GM20000 (cell line): Measurements from ENCODE around the gene TRIM2.

Experiments used
- DNase-seq: peaks from one replicate; pipeline ENCODE4 v3.0.0; 2012; ENCODE audit warnings: low spot score
- CTCF ChIP-seq: IDR thresholded peaks from 2 replicates; pipeline ENCODE4 v1.5.1; 2012; ENCODE audit warnings: mild to moderate bottlenecking, control low read depth; ENCODE audit errors: extremely low read depth, missing control alignments

The TRIM2 gene

GRCh38 chr4:153374442-153374841, 170.2 kb downstream of the TRIM2 start:
- no peak for DNase-seq
- TF ChIP-seq CTCF, result no peak

- DNase-seq, result no peak
- no peak for TF ChIP-seq CTCF
These were observed 171.1 kb downstream of the TRIM2 start for GRCh38 chr4:153375303-153375702.

GRCh38 chr4:153383131-153383530, 178.9 kb downstream of the TRIM2 start:
- TF ChIP-seq CTCF, result no peak
- DNase-seq, result no peak

- DNase-seq, result no peak
- no peak for TF ChIP-seq CTCF
These were observed 179.9 kb downstream of the TRIM2 start for GRCh38 chr4:153384160-153384559.

- DNase-seq, result no peak
- no peak for TF ChIP-seq CTCF
These were observed 181.5 kb downstream of the TRIM2 start for GRCh38 chr4:153385784-153386183.

GRCh38 chr4:153387981-153388380, 183.7 kb downstream of the TRIM2 start:
- TF ChIP-seq CTCF, result no peak
- no peak for DNase-seq
